ENCODE results near the gene DOCK3. TPM values are rescaled to one million over a fixed set of nuclear protein-coding genes. Genes with fewer than 3 reads are reported as not detected.
"Not testable (repeated sequence)": the region's sequence is repeated elsewhere in the genome, so short reads cannot be mapped to it uniquely, and the experiment has no call there.

Gene DOCK3
- total and polyA plus RNA-seq, 10 donors: 0.08 to 2.1 (median 0.44) TPM

GRCh38 chr3:50862221-50862620 lies 187.5 kb downstream of the DOCK3 start:
- intact Hi-C loops (cut with DNase I; ENCODE audit: low total_unique reads): no loop called here
- 76 to 95% (median 79%) methylated on average over 3 of the region's 3 CpGs for WGBS, 5 donors

GRCh38 chr3:50873376-50874157 lies 198.8 kb downstream of the DOCK3 start:
- Histone ChIP-seq H3K27me3 (replicated peaks in 1 of 7) (peaks cover 0 to 5% (median 0%) of the 10 kb centered on the region in 7 donors), H3K4me3 (no peak overlapping the region), H3K36me3 (no peaks in the 10 kb centered on the region), H3K27ac (no peak overlapping the region), H3K4me1 (no peaks in the 10 kb centered on the region), H3K9me3 (peaks cover 0 to 8% (median 0%) of the 10 kb centered on the region in 8 donors)
- intact Hi-C loops (cut with DNase I; ENCODE audit: low total_unique reads): no loop called here
- TF ChIP-seq POLR2A (IDR thresholded peaks at IDR 0.05) (no peak), CTCF (IDR thresholded peaks at IDR 0.05 in 8 of 11, conservative IDR thresholded peaks at IDR 0.05 in 3 of 11) (no peak), POLR2AphosphoS5 (IDR thresholded peaks at IDR 0.05) (no peak)
- no peak for DNase-seq
- 55 to 68% (median 62%) methylated on average over 3 of the region's 3 CpGs for WGBS, 5 donors

More at GRCh38 chr3:50862221-50862620, 187.5 kb downstream of the DOCK3 start:
- Histone ChIP-seq H3K4me1 (no peaks in the 10 kb centered on the region), H3K27me3 (replicated peaks in 1 of 7) (peaks cover 0 to 7% (median 0%) of the 10 kb centered on the region in 7 donors), H3K9me3 (peaks cover 0 to 25% (median 7%) of the 10 kb centered on the region in 8 donors), H3K27ac (no peak overlapping the region), H3K36me3 (no peaks in the 10 kb centered on the region), H3K4me3 (no peak overlapping the region)
- TF ChIP-seq CTCF (IDR thresholded peaks at IDR 0.05 in 8 of 11, conservative IDR thresholded peaks at IDR 0.05 in 3 of 11): no peak
- TF ChIP-seq POLR2AphosphoS5 (IDR thresholded peaks at IDR 0.05): no peak
- TF ChIP-seq POLR2A (IDR thresholded peaks at IDR 0.05): no peak
- DNase-seq: no peak

GRCh38 chr3:50874876-50875275 lies 200.1 kb downstream of the DOCK3 start:
- intact Hi-C loops (cut with DNase I; ENCODE audit: low total_unique reads); DNase-seq; H3K36me3 ChIP-seq; H3K27me3 ChIP-seq (replicated peaks in 1 of 7); H3K4me3 ChIP-seq; H3K9me3 ChIP-seq; H3K4me1 ChIP-seq; H3K27ac ChIP-seq: not testable (repeated sequence)
- 66 to 82% (median 73%) methylated on average over 7 of the region's 7 CpGs for WGBS, 5 donors

- intact Hi-C loops (cut with DNase I; ENCODE audit: low total_unique reads): no loop called here
- 62 to 82% (median 77%) methylated on average over 2 of the region's 2 CpGs for WGBS, 5 donors
- no peak for DNase-seq
- TF ChIP-seq POLR2A (IDR thresholded peaks at IDR 0.05): no peak
- no peak for TF ChIP-seq POLR2AphosphoS5 (IDR thresholded peaks at IDR 0.05)
- TF ChIP-seq CTCF (IDR thresholded peaks at IDR 0.05 in 8 of 11, conservative IDR thresholded peaks at IDR 0.05 in 3 of 11): no peak
- Histone ChIP-seq H3K4me3 (no peak overlapping the region), H3K9me3 (peaks cover 0 to 3% (median 0%) of the 10 kb centered on the region in 8 donors), H3K27me3 (replicated peaks in 1 of 7) (peaks cover 0 to 5% (median 0%) of the 10 kb centered on the region in 7 donors), H3K36me3 (no peaks in the 10 kb centered on the region), H3K4me1 (no peaks in the 10 kb centered on the region), H3K27ac (no peak overlapping the region)
These were observed 202.2 kb downstream of the DOCK3 start for GRCh38 chr3:50876947-50877346.

GRCh38 chr3:50882733-50883132 lies 208.0 kb downstream of the DOCK3 start:
- 68 to 93% (median 91%) methylated on average over 1 of the region's 1 CpG for WGBS, 5 donors
- H3K27me3 ChIP-seq (replicated peaks in 1 of 7); intact Hi-C loops (cut with DNase I; ENCODE audit: low total_unique reads); H3K4me1 ChIP-seq; H3K36me3 ChIP-seq; DNase-seq; H3K4me3 ChIP-seq; H3K9me3 ChIP-seq; H3K27ac ChIP-seq: not testable (repeated sequence)

Data from spleen (tissue), 11 donors.